Measurements from ENCODE around the gene OTULIN.

DNA sequence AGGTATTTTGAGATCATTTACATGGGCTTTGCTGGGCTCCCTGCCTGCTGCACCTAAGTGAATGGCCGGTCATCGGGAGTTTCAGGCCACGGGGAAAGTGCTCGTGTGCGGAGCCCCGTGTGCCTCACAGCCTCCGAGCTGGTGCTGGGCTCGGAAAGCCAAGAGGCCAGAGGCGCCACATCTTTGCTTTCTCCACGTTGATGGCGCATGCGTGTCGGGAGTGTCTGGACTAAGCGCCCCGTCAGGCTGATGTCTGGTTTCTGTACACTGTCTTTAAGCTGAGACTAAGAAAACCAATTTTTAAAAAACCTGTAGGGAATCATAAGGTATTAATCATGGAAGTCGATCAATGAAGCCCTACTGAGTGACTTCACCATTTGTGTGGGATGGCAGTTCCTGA lies 69.1 kb downstream of the OTULIN start:
- TF ChIP-seq, protein P1, sequence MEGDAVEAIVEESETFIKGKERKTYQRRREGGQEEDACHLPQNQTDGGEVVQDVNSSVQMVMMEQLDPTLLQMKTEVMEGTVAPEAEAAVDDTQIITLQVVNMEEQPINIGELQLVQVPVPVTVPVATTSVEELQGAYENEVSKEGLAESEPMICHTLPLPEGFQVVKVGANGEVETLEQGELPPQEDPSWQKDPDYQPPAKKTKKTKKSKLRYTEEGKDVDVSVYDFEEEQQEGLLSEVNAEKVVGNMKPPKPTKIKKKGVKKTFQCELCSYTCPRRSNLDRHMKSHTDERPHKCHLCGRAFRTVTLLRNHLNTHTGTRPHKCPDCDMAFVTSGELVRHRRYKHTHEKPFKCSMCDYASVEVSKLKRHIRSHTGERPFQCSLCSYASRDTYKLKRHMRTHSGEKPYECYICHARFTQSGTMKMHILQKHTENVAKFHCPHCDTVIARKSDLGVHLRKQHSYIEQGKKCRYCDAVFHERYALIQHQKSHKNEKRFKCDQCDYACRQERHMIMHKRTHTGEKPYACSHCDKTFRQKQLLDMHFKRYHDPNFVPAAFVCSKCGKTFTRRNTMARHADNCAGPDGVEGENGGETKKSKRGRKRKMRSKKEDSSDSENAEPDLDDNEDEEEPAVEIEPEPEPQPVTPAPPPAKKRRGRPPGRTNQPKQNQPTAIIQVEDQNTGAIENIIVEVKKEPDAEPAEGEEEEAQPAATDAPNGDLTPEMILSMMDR (IDR thresholded peaks at IDR 0.05; ENCODE audit: insufficient read depth, low read length), result no peak
- TF ChIP-seq POLR2AphosphoS5 (IDR thresholded peaks at IDR 0.05; ENCODE audit: low read depth), result no peak

Data from HL-60 (cell line).